Activated CD4-positive, CD25-positive, alpha-beta regulatory T cell (primary cell): ENCODE measurements around the gene SRSF5.
A peak's percentile ranks its signal among the peaks of the same experiment; 100 is the strongest.
"Not testable (repeated sequence)": the region's sequence is repeated elsewhere in the genome, so short reads cannot be mapped to it uniquely, and the experiment has no call there.

Experiments used
- DNase-seq, 4 experiments: peaks; one replicate each; lab custom pipeline; 2025; lab: John Stamatoyannopoulos, UW

SRSF5 gene

DNA sequence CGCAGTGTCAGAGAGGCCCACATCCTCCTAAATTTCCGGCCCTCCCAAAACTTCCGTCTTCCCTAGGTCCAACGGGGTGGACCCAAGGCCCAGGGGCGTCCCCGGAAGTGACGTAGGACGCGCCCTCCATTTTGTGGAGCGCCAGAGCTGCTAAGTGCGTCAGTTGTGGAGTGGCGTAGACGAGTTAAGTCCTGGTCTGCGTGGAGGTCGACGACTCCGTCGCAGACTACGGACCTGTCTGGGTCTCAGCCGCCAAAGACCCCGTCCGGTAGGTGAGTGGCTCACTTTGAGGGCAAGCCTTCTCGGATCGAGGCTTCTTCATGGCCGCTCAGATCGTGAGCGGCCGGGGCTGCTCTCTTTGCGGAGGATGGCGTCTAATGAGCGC lies at the start of gene SRSF5:
TSS of gene SRSF5 (plus strand) at position 159 of the 385 bp plus-strand sequence. CDS start 1,015 bp downstream, outside the sequence.
- peak; percentile 80 to 90 (median 85) for DNase-seq

DNA sequence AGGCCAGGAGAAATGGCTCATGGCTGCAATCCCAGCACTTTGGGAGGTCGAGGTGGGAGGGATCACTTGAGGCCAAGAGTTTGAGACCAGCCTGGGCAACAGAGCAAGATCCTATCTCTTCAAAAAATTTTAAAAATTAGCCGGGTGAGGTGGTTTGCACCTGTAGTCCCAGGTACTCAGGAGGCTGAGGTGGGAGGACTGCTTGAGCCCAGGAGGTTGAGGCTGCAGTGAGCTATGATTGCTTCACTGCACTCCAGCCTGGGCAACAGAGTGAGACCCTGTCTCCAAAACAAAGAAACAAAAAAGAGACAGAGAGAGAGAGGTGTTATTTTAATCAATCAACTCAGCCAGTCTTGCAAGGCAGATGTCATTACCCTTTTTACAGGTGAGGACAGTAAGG lies 48.3 kb upstream of the SRSF5 start:
- not testable (repeated sequence) for DNase-seq

DNA sequence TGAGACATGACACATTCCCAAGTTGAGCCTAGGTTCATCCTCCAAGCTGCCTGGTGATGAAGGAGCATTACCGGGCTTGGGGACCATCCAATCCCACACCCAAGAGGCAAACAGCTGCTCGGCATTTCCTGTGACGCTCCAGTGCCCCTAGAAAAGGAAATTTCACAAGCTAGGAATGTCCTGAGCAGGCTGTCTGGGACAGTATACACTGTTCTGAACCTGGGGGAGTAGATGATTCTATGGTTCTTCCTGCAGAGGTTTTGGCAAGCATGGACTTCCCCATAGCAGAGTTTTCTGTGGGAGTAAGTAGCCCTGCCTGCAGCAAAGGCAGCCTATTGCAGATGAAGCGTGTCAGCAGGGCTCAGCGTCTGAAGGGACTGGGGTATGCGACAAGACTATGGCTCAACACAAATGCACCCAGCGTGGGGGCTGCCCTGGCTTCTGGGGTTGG lies 47.4 kb upstream of the SRSF5 start:
- no peak for DNase-seq

DNA sequence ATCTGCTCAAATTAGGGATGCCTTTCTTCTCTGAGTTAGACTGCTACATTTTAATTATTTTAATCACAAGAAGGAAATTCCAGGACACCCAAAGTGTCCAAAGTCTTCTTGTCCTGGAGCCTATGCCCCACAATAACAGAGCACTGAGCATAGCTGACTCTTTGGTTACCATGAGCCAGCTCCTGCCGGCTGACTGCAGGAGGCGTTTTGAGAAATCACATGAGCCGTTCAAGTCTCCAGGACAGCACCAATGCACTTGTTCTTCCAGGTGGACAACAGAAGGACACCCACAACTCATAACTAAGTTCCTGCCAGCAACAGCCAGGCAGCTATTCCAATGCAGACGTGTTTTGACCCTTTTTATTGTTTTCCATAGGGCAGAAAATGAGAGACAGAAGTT lies 46.0 kb upstream of the SRSF5 start:
- DNase-seq = no peak

DNA sequence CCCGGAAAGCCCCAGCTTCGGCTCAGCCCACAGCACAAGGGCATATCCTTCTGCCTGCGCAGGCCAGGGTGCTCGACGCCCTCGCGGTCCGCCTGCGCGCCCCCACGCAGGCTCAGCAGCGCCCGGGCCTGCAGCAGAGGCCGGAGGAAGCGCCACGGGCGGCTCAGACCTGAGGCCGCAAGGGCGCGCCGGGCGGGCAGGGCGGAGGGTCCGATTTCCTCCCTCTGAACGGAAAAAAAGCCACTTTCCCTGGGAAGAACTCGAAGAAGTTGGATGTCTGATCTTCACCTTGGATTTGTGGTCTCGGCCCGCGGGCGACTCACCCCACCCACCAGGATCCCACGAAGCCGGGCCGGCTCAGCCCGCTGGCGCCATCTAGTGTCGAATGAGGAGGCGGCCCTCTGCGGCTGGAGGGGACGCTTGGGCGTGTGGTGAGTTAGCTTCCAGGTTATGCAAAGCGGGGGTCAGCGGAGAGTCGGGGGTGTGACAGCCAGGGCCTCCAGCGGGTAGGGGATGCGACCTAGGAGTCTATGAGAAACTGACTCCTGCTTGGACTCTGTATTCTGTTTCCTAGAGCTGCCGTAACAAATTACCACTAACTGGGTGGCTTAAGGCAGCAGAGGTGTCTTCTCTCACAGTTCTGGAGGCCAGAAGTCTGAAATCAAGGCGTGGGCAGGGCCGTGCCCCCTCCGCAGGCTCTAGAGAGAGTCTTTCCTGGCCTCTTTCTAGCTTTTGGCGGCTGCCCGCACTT lies 40.0 kb upstream of the SRSF5 start:
- DNase-seq = peak; percentile 72 to 84 (median 76)

DNA sequence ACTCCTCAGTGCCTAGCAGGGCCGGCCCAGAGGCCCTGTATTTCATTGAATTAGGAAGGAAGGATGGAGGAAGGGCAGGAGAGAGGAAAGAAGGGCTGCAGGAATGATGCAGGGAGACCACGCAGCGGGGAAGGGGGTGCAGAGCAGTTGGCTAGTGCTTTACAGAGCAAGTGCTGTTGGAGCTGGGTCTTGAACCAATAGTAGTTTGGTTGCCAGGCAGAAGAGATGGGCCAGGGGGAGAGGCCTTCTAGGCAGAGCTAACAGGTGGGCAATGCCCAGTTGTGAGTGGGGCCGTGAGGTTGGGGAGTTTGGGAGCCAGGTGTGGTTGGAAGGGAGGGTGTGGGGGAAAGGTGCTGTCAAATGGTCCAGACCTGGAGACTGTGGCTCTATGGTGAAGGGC lies 39.1 kb upstream of the SRSF5 start:
- DNase-seq = no peak

DNA sequence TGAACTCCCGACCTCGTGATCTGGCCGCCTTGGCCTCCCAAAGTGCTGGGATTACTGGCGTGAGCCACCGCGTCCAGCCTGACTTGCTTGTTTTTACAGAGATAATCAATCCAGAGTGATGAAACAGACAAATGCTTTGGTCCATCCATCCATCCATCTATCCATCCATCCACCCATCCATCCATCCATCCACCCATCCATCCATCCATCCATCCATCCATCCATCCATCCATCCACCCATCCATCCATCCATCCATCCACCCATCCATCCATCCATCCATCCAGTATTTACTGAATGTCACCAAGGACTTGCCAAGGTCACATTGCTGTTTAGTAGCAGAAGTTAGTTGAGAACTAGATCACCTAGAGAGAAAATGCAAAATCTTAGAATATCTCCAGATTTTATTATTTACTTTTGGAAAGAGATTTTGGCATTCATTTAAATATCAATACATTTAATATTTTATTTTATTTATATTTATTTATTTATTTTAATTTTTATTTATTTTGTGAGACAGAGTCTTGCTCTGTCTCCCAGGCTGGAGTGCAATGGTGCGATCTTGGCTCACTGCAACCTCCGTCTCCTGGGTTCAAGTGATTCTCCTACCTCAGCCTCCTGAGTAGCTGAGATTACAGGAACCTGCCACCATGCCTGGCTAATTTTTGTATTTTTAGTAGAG lies 34.9 kb upstream of the SRSF5 start:
- not testable (repeated sequence) for DNase-seq

DNA sequence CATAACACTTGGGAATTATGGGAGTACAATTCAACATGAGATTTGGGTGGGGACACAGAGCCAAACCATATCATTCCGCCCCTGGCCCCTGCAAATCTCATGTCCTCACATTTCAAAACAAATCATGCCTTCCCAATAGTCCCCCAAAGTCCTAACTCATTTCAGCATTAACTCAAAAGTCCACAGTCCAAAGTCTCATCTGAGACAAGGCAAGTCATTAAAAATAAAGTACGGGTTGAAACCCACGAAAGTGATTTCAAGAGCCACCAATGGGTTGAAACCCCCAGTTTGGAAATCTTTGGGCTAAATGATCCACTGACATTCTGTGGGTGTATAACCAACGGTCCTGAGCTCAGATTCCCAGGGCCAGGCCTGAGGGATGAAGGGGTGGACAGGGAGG lies 30.5 kb upstream of the SRSF5 start:
- DNase-seq = not testable (repeated sequence)

DNA sequence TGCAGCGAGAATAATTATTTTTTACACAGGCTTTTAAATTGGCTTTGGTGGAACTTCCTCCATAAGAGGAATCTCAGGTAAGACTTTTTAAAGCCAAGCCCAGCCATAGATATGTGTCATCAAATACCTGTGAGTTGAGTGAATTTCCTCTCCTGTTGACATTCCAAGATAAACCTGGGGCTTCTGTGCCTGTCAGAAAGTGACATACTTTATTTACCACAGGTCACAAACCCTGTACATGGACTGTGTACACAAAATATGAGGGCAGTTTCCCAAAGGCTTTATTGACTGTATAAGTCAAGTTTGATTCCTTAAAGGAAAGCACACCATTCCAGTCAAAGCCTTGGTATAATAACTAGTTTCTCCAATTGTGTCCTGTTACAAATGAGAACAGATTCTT lies 25.9 kb upstream of the SRSF5 start:
- no peak for DNase-seq

DNA sequence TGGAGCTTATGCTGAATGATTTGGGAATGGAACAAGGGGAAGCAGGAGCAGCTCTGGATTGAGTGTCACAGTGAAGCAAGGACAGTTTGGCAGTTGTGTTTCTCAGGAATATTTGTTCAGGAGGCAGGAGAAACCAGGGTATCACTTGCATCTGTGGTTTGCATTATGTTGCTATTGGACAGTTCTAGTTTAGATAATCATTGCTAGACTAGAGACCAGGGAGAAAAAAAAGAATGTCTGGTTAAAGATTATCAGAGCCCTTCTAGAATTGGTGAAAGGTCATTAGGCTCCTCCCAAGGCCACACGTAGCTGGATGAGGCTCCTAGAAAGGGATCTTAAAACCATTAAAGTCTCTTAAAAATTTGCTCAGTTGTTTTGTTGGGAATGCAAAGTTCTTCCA lies 17.0 kb upstream of the SRSF5 start:
- DNase-seq = no peak

DNA sequence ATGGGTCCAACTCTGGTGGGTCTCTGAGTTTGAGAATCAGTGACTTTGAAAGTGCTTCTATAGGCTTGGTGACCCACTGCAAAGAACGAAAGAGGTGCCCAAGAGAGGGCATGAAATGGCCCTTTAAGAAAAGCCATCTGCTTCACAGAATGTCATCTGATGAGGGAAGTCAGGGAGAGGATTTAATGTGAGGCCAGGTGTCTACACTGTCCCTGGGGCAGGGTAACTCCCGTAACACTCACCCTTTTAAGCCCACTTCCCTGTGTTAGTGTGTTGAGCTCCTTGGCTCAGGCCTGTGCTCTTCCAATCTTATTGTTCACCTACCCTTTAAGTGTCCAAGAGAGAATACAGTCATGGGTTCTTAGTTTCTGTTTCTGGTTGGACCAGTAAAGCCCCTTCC lies 16.4 kb upstream of the SRSF5 start:
- no peak for DNase-seq

DNA sequence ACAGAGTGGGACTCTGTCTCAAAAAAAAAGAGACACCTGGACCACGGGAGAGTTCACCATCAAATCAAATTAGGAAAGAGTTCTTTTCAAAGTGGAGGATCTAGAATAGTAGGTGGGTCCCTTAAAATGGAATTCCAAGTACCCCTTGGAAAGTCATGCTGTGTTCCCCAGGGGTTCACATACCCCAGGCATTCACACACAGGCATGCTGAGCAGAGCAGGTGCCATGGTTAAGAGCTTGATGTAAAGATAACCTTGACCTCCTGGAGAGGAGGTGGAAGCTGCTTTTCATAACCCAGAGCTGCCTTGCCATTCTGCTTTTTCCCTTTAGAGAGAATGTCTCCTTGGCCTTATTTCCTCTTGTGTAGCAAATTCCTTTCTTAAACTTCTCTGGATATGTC lies 14.2 kb upstream of the SRSF5 start:
- no peak for DNase-seq

DNA sequence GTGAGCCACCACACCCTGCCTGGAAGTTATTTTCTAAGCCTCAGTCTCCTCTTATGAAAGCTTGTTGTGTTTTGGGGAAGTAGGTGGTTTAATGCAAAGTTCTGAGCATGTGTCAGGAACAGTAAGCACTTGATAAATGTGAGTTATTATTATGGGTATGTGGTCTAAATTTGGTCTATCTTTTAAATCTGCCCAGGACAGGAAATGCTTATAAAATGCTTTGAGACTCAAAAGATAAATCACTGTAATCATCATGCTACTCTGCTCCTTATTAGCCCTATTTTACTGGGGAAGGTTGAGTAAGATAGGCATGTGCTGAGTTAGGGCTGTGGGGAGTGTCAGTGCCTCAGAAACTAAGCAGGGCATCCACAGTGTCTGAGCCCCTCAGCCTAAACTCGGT lies 13.1 kb upstream of the SRSF5 start:
- DNase-seq = no peak

DNA sequence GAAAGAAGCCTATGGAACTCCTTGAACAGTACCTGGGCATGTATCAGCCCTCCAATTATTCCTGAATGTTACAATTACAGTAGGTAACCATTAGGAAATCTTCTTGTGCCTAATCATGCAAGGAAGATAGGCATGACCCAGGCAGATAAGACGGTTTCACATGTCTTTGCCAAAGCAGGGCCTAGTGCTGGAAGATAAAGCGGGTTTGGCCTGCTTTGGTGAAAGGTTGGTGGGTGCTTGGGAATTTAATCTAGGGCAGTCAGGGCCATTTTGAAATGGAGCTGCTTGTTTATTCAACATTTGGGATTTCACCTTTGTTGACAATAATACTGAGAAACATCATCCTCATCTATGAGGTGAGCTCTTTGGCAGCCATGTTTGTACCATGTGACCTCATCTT lies 12.5 kb upstream of the SRSF5 start:
- no peak for DNase-seq

DNA sequence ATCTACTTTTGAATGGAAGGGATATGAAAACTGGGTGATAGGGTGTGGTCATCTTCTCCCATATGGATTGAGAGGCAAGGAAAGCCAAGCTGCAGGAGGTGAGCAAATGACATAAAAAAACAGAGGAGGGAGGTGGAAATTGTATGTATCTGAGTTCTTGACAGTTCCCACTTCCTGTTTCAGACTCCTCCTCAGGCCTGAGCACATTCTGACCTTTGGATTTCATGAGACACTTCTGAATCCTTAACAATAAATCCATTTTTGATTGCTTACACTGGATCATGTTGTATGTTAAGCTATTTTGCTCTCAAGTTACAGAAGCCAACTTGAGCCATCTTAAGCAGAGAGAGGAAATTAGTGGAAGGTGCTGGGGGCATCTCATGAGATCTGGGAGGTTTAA lies 11.6 kb upstream of the SRSF5 start:
- DNase-seq = no peak

DNA sequence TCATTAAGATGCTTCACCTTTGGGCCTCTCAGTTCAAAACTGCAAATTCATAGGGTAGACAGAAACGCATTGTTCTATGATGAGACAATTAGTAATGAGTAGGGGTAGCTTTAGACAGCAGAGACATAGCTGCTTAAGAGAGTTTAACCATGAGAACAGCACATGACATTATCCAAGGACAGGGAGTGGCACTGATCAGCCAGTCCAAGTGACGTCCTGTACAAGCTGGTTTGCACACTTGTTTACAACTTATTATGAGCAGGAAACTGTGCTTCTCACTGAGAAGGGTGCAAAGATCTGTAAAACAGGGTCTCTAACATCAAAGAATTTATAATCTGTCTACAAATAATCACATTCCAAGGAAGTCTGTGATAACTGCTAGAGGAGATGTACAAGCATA lies 11.2 kb upstream of the SRSF5 start:
- DNase-seq = no peak

DNA sequence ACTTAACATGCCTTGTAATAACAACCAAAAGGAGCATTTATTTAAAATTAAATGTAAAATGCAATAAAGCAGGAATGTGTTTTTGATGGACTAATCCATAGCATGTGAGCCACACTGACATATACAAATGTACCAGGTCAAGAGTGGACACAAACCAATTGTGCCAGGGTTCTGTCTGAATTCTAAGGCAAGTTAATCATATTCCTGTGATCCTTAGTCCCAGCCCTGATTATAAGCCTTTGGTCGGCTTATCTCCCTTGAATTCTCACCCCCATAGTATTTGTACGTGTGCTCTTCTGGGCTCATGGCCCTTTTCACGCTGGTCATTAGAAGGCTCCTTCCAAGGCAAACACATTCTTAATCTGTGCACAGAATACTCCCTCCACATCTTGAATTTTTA lies 10.6 kb upstream of the SRSF5 start:
- DNase-seq = no peak

DNA sequence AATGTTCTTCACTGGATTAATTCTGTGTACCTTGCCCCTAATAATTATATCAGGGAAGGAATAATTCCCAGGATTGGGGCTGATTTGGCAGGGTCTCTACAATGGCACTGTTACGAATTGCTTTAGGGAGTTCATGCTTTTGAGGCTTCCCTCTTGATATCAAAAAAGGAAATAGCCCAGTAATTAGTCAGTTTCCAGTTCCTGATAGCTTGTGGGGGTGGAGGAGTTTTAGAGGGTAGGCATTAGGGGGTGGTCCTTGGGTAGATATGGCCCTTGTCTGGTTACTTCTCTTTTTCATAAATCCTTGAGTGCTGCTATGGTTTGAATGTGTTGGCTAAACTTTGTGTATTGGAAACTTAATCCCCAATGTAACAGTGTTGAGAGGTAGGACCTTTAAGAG lies 6.1 kb upstream of the SRSF5 start:
- no peak for DNase-seq

DNA sequence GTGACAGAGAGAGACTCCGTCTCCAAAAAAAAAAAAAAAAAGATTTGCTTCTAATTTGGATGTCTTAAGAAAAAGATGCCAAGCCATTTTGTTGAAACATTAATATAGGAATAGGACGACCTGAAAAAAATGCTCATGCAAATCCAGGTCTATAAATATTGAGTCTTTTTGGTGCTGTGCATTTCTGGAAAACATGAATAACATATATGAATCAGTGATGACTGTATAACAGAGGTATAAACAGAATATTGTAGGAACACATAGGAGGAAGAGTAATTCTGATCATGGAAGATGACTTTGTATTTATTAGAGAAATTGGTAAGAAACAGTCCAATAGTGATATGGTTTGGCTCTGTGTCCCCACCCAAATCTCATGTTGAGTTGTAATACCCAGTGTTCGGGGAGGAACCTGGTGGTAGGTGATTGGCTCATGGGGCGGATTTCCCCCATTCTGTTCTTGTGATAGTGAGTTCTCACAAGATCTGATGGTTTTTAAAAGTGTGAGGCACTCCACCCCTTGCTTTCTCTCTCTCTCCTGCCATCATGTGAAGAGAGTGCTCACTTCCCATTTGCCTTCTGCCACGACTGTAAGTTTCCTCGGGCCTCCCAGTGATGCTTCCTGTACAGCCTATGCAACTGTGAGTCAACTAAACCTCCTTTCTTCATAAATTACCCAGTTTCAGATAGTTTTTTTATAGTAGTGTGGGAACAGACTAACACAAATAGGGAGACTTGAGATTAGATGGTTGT lies 3.0 kb upstream of the SRSF5 start:
- no peak for DNase-seq

DNA sequence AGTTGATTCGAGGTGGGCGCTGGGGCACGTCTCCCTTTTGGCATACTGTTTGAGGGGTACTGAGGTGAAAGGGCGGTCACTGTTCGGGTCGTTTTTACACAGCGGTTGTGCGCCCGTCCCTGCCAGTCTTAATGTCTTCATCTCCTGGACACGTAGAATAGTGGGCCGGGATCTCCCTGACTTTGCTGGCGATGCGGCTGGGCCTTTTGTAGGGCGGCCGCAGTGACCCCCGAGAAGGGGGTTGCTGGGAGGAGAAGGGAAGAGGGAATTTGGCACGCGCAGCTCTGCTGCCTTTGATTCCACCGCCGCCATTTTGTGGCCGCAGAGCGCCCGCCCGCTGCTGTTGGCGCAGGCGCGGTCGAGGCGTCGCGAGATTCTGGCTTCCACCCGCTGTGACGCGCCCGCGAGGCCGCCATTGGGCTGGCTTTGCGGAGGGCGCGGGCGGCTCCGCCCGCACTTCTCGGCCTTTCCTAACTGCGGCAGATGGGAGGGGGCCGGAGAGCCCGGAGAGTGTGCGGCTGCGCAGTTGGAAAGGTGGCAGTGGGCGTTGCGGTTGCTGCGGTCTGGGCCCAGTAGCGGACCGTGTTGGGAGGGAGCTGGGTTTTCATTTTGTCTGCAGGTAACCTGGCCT lies 542 bp downstream of the SRSF5 start:
- DNase-seq = peak; percentile 82 to 85 (median 84)

DNA sequence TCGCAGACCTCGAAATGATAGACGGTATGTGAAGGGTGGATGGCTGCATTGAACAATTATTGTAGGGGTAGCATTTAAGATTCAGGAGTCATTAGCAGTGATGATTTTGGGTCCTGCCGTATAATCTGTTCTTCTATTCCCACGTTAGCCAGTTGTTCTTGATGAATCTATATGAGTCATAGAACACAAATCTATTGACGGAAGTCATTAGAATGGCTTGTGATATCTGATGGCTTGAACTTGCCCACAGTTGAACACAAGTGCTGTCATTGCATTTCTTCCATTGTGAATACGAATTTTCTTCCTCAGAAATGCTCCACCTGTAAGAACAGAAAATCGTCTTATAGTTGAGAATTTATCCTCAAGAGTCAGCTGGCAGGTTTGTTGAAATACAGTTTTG lies 1.9 kb downstream of the SRSF5 start:
- no peak for DNase-seq

DNA sequence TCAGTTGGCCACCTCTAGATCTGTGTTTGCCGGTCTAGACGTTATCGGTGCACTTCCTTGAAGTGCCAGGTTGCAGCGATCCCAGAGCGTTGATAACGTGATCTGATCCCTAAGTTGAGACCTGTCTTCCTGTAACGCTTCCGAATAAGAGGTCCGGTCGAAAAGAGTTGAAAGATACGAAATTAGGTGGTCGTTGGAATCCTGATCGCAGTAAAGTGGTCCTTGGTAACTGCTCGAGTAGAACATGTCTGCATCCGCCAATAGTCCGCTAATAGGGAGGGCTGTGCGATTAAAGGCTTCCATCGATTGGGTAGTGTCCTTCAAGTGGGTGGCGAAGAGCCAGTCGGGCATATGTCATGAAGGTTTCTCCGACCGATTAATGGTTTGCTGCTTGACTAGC lies 2.7 kb downstream of the SRSF5 start:
- DNase-seq = no peak

DNA sequence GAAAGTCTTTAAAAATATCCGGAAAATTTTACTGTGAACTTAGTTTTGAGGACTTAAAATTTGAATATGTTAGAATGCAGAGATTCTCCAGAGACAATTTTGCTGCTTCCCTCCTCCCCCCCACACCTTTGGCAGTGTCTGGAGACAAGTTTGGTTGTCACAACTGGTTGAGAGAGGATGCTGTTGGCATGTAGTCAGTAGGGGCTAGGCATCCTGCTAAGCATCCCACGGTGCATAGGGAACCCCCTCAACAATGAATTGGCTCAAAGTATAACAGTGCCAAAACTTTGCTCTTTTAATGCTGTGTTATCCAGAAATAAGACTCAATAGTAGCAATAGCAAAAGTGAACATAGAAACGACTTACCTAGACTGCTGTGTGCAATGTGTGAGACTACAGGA lies 3.6 kb downstream of the SRSF5 start:
- DNase-seq = no peak
